Activated CD4-positive, alpha-beta T cell treated with anti-CD3 and anti-CD28 coated beads, Interleukin-2, amount 10 ng/mL, durations not matched to agents 24 days and 14 days (primary cell): ENCODE measurements around the gene SPACDR. TPM values are rescaled to one million over a fixed set of nuclear protein-coding genes. Genes with fewer than 3 reads are reported as not detected.
"Not testable (repeated sequence)": the region's sequence is repeated elsewhere in the genome, so short reads cannot be mapped to it uniquely, and the experiment has no call there.

Experiments used
- DNase-seq: peaks from one replicate; pipeline ENCODE4 v3.0.0; 2022
- H3K27ac Mint-ChIP-seq: one replicate; pipeline ENCODE4 v1.8.0; 2022; ENCODE audit warnings: mild to moderate bottlenecking, mixed read lengths
- H3K27me3 Mint-ChIP-seq: one replicate; pipeline ENCODE4 v1.8.0; 2022; ENCODE audit warnings: mixed read lengths
- H3K36me3 Mint-ChIP-seq: one replicate; pipeline ENCODE4 v1.8.0; 2022; ENCODE audit warnings: low read depth, mild to moderate bottlenecking, mixed read lengths
- H3K4me1 Mint-ChIP-seq: one replicate; pipeline ENCODE4 v1.8.0; 2021; ENCODE audit warnings: mixed read lengths
- H3K4me3 Mint-ChIP-seq: one replicate; pipeline ENCODE4 v1.8.0; 2022; ENCODE audit warnings: mild to moderate bottlenecking, moderate library complexity, mixed read lengths
- H3K9me3 Mint-ChIP-seq: one replicate; pipeline ENCODE4 v1.8.0; 2021; ENCODE audit warnings: mixed read lengths
- intact Hi-C: fragments of 100-400 bp; cut with micrococcal nuclease; formaldehyde crosslinking; loops from one replicate; pipeline ENCODE4 v1.15.1; 2023
- total RNA-seq: library from RNA; stranded (reverse); gene quantifications from 2 replicates; pipeline ENCODE4 v1.2.3, GENCODE V29; 2022

Gene SPACDR, protein sequence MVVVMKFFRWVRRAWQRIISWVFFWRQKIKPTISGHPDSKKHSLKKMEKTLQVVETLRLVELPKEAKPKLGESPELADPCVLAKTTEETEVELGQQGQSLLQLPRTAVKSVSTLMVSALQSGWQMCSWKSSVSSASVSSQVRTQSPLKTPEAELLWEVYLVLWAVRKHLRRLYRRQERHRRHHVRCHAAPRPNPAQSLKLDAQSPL
- 2.7 and 2.9 TPM in 2 replicates for total RNA-seq

DNA sequence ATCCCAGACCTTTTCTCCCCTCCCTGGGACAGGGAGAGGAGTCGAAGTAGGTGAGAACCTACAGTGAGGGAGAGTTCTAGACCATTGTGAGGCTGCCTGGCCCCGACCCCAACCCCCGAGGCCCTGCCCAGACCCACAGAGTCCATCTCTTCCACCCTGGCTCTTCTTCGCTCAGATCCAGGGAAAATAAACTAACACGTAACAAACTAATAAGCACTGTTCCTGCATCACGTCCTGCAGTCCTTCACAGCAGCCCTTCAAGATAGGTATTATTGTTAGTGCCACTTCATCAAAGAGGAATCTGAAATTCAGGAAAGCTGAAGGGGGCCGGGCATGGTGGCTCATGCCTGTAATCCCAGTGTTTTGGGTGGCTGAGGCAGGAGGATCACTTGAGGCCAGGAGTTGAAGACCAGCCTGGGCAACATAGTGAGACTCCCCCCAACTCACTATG, at the start of gene SPACDR:
TSS of gene SPACDR (minus strand) at position 51 of the 451 bp plus-strand sequence. CDS start 235 bp downstream, outside the sequence.
- no peaks in the 10 kb centered on the region for H3K27me3 Mint-ChIP-seq
- H3K36me3 Mint-ChIP-seq = peaks cover 39% of the 10 kb centered on the region
- no peak for DNase-seq
- no peaks in the 10 kb centered on the region for H3K9me3 Mint-ChIP-seq
- H3K4me1 Mint-ChIP-seq = peaks cover 4% of the 10 kb centered on the region
- no peak within 1 kb of the TSS for H3K27ac Mint-ChIP-seq
- intact Hi-C loops = no loop called here
- no peak within 1 kb of the TSS for H3K4me3 Mint-ChIP-seq

DNA sequence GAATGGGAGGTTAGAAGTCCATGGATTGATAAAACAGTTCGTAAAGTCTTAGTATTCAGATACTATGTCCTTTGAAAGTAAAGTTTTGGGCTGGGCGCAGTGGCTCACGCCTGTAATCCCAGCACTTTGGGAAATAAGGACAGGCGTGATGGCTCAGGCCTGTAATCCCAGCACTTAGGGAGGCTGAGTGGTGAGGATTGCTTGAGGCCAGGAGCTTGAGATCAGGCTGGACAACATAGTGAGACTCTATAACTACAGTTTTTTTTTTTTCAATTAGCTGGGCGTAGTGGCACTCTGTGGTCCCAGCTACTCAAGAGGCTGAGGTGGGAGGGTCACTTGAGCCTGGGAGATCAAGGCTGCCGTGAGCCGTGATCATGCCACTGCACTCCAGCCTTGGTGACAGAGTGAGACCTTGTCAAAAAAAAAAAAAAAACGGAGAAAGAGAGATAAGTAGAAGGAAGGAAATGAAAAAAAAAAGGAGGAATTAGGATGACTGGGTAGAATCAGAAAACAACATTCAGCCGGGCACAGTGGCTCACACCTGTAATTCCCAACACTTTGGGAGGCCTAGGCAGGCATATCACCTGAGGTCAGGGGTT, 49.3 kb upstream of the SPACDR start:
- no peaks in the 10 kb centered on the region for H3K9me3 Mint-ChIP-seq
- no peak overlapping the region for H3K4me3 Mint-ChIP-seq
- intact Hi-C loops = no loop called here
- DNase-seq = no peak
- H3K27me3 Mint-ChIP-seq = peaks cover 6% of the 10 kb centered on the region
- no peak overlapping the region for H3K27ac Mint-ChIP-seq
- peaks cover 20% of the 10 kb centered on the region for H3K4me1 Mint-ChIP-seq
- no peaks in the 10 kb centered on the region for H3K36me3 Mint-ChIP-seq

DNA sequence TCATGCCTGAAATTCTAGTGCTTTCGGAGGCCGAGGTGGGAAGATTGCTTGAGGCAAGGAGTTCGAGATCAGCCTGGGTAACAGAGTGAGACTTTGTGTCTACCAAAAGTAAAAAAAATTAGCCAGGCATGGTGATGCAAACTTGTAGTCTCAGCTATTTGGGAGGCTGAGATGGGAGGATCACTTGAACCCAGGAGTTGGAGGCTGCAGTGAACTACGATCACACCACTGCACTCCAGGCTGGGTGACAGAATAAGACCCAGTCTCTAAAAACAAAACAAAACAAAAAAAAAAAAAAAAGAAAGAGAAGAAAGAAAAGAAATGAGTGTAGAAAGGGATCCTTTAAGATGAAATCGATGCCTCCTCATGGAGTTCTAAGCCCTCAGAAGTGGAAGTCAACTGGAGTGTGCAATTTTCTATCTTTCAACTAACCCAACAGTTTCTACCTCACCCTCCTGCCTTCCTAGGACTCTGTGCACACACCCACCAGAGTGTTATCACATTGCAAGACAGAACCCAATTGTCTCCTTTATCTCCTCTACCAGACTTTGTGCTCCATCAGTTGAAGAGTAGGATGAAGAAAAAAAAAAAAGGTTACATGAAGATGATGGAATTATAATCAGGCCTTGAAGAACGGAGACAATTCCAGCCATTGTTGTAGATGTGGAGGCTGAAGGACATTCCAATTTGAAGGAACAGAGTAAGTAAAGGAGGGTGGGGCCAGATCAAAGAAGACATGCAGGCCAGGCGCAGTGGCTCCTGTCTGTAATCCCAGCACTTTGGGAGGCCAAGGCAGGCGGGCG, 46.6 kb upstream of the SPACDR start:
- intact Hi-C loops = no loop called here
- Mint-ChIP-seq H3K9me3 (no peaks in the 10 kb centered on the region), H3K27me3 (peaks cover 12% of the 10 kb centered on the region), H3K27ac (no peak overlapping the region), H3K4me3 (no peak overlapping the region), H3K4me1 (peaks cover 9% of the 10 kb centered on the region), H3K36me3 (no peaks in the 10 kb centered on the region)
- no peak for DNase-seq

DNA sequence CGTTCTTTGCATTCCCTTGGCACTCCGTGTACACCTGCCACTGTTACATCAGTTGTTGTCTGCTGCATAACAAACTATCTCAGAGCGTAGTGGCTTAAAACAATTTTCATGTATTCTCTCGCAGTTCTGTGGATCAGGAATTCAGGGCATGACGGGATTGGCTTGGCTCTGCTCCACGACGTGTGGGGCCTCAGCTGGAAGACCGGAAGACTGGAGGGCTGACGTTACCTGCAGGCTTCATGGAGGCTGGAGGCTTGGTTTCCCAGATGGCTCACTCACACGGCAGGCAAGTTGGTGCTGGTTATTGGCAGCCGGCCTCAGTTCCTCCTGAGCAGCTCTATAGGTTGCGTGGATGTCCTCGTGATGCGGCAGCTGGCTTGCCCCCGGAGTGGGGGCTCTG, 45.2 kb upstream of the SPACDR start:
- H3K36me3 Mint-ChIP-seq = no peaks in the 10 kb centered on the region
- peaks cover 2% of the 10 kb centered on the region for H3K4me1 Mint-ChIP-seq
- no peak overlapping the region for H3K4me3 Mint-ChIP-seq
- peaks cover 13% of the 10 kb centered on the region for H3K27me3 Mint-ChIP-seq
- H3K9me3 Mint-ChIP-seq = no peaks in the 10 kb centered on the region
- H3K27ac Mint-ChIP-seq = no peak overlapping the region
- intact Hi-C loops = no loop called here
- no peak for DNase-seq

DNA sequence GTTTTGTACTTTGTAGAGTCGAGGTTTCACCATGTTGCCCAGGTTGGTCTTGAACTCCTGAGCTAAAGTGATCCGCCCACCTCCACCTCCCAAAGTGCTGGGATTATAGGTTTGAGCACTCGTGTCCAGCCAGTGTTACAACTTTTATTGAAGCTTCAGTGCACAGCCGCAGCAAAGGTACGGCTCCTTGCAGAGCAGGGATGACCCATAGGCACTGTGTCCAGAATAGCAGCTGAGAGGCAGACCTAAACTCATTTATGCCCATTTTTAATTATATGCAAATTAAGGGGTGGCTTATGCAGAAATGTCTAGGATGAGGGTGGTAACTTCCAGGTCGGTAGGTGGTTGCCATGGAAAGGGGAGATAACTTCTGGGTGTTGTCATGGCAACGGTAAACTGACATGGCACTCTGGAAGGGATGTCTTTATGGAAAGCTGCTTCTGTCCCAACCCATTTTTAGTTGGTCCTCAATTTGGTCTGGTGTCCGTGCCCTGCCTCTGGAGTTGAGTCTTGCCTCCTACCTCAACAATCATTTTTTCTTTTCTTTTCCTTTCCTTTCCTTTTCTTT, 42.4 kb upstream of the SPACDR start:
- H3K36me3 Mint-ChIP-seq = no peaks in the 10 kb centered on the region
- DNase-seq = no peak
- H3K4me1 Mint-ChIP-seq = no peaks in the 10 kb centered on the region
- H3K27me3 Mint-ChIP-seq = peaks cover 13% of the 10 kb centered on the region
- intact Hi-C loops = no loop called here
- no peaks in the 10 kb centered on the region for H3K9me3 Mint-ChIP-seq
- no peak overlapping the region for H3K4me3 Mint-ChIP-seq
- H3K27ac Mint-ChIP-seq = no peak overlapping the region

DNA sequence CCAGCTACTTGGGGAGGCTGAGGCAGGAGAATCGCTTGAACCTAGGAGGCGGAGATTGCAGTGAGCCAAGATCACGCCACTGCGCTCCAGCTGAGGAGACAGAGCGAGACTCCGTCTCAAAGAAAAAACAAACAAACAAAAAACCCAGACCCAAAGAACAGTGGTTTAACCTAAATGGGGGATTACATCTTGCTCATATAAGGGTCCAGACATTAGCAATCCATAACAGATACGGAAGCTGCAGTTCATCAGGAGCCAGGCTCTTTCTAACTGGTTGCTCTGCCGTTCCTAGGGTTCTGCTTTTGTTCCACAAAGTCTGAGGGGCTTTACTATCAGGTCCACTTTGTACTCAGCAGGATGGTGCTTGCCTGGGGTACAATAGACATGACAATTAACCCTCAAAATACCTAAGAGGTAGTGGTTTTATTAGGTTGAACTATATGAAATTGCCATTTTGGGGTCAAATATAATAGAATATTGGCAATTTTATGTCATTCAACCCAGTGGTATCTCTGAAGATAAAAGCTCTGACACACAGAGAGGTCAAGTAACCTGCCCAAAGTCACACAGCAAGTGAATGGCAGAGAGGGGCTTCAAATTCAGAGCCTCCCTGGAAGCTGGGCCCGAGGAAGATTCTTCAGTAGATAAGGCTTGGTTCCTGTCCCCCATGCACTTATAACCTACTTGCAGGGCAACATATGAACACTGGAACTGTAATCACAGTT, 41.0 kb upstream of the SPACDR start:
- DNase-seq = no peak
- Mint-ChIP-seq H3K36me3 (no peaks in the 10 kb centered on the region), H3K4me3 (no peak overlapping the region), H3K27me3 (peaks cover 10% of the 10 kb centered on the region), H3K4me1 (no peaks in the 10 kb centered on the region), H3K9me3 (no peaks in the 10 kb centered on the region), H3K27ac (no peak overlapping the region)
- intact Hi-C loops = no loop called here

DNA sequence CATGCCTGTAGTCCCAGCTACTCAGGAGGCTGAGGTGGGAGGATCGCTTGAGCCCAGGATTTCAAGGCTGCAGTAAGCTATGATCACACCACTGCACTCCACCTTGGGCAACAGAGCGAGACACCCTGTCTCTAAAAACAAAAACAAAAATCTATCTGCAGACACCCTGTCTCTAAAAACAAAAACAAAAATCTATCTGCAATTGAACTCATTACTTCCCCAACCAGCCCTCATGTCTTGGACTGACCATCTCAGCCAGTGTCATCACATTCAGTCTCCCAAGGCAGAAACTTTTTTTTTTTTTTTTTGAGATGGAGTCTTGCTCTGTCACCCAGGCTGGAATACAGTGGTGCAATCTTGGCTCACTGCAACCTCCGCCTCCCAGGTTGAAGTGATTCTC, 40.0 kb upstream of the SPACDR start:
- H3K27ac Mint-ChIP-seq, DNase-seq, H3K9me3 Mint-ChIP-seq, H3K4me3 Mint-ChIP-seq, intact Hi-C loops, H3K36me3 Mint-ChIP-seq, H3K4me1 Mint-ChIP-seq, H3K27me3 Mint-ChIP-seq: not testable (repeated sequence)

DNA sequence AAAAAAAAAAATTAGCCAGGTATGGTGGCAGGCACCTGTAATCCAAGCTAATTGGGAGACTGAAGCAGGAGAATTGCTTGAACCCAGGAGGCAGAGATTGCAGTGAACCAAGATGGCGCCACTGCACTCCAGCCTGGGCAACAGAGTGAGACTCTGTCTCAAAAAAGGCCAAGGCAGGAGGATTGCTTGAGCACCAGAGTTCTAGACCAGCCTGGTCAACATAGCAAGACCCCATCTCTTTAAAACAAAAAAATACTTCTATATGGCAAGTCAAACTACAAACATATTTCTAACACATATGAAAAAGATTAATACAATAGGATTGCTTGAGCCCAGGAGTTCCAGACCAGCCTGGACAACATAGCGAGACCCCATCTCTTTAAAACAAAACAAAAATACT, 36.7 kb upstream of the SPACDR start:
- intact Hi-C loops, H3K9me3 Mint-ChIP-seq, H3K27me3 Mint-ChIP-seq, H3K36me3 Mint-ChIP-seq, H3K4me3 Mint-ChIP-seq, H3K27ac Mint-ChIP-seq, H3K4me1 Mint-ChIP-seq, DNase-seq: not testable (repeated sequence)

DNA sequence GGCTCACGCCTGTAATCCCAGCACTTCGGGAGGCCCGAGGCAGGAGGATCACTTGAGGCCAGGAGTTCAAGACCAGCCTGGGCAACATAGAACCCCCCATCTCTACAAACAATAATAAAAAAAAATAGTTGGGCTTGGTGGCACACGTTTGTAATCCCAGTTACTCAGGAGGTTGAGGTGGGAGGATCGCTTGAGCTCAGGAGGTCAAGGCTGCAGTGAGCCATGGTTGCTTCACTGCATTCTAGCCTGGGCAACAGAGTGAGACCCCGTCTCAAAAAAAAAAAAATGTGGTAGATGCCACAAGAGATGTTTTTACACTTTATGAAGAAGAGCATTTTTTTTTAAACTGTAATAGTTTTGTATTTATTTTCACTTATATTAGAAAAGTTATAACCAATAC, 32.4 kb upstream of the SPACDR start:
- H3K27ac Mint-ChIP-seq = no peak overlapping the region
- no peaks in the 10 kb centered on the region for H3K36me3 Mint-ChIP-seq
- intact Hi-C loops = no loop called here
- H3K9me3 Mint-ChIP-seq = no peaks in the 10 kb centered on the region
- DNase-seq = no peak
- peaks cover 8% of the 10 kb centered on the region for H3K4me1 Mint-ChIP-seq
- H3K4me3 Mint-ChIP-seq = no peak overlapping the region
- H3K27me3 Mint-ChIP-seq = peaks cover 16% of the 10 kb centered on the region

DNA sequence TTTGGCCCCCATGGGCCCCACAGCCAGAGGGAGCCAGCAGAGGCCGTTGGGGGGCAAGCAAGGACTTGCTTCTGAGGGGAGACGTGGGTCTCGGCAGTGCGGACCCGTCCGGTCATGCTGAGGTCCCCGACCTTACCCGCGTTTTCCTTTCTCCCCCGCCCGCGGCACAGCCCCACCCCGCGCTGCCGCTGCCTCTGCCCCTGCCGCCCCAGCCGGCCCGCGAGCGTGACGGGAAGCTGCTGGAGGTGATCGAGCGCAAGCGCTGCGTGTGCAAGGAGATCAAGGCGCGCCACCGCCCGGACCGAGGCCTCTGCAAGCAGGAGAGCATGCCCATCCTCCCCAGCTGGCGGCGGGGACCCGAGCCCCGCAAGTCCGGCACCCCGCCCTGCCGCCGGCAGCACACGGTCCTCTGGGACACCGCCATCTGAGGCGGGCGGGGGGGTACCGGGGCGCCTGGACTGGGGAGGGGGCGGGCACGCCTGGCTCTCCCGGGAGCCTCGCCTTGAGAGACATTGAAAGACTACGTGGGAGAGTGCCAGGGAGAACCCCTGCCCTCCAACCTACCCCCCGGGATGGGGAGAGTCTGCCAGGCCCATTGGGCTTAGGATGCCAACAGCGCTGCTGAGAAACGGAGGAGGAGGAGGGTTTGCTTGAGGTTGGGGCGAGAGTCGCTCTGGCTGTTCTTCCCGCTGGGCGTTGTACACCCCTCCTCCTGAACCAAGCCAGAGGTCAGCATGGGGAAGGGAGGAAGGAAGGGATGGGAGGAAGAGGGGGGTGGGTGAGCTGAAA, 29.6 kb upstream of the SPACDR start:
- H3K27me3 Mint-ChIP-seq = peaks cover 14% of the 10 kb centered on the region
- peaks cover 8% of the 10 kb centered on the region for H3K4me1 Mint-ChIP-seq
- no peaks in the 10 kb centered on the region for H3K9me3 Mint-ChIP-seq
- no peak overlapping the region for H3K27ac Mint-ChIP-seq
- DNase-seq = peak; percentile 89
- no peaks in the 10 kb centered on the region for H3K36me3 Mint-ChIP-seq
- intact Hi-C loops = no loop called here
- H3K4me3 Mint-ChIP-seq = peak overlapping the region; percentile 77

DNA sequence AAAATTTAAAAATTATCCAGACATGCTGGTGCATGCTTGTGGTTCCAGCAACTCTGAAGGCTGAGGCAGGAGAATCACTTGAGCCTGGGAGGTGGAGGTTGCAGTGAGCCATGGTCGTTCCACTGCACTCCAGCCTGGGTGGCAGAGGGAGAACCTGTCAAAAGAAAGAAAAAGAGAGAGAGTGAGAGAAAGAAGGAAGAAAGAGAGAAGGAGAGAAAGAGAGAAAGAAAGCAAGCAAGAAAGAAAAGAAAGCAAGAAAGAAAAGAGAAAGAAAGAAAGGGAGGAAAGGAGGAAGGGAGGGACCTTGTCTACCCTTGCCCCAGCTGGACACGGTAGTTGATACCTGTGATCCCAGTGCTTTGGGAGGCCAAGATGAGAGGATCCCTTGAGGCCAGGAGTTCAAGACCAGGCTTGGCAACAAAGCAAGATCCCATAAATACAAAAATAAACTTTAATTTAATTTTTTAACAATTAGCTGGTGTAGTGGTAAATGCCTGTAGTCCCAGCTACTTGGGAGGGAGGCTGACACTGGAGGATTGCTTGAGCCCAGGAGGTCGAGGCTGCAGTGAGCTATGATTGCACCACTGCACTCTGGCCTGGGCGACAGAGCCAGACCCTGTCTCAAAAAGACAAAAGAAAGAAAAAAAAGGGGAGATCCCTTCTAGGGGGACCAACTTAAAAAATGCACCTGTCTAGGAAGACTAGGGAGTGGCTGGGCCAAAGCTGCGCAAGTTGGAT, 28.8 kb upstream of the SPACDR start:
- H3K36me3 Mint-ChIP-seq = no peaks in the 10 kb centered on the region
- peaks cover 8% of the 10 kb centered on the region for H3K4me1 Mint-ChIP-seq
- H3K9me3 Mint-ChIP-seq = no peaks in the 10 kb centered on the region
- peak overlapping the region; percentile 60 for H3K27ac Mint-ChIP-seq
- intact Hi-C loops = no loop called here
- peaks cover 14% of the 10 kb centered on the region for H3K27me3 Mint-ChIP-seq
- DNase-seq = no peak
- H3K4me3 Mint-ChIP-seq = peak overlapping the region; percentile 77

DNA sequence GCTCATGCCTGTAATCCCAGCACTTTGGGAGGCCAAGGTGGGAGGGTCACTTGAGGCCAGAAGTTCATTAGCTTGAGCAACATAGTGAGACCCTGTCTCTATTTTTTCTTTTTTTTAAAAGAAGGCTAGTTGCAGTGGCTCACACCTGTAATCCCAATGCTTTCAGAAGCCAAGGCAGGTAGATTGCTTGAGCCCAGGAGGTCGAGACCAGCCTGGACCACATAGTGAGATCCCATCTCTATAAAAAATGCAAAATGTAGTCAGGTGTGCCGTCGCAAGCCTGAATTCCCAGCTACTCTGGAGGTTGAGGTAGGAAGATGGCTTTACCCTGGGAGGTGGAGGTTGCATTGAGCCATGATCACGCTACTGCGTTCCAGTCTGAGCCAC, 27.1 kb upstream of the SPACDR start:
- Mint-ChIP-seq H3K4me3 (no peak overlapping the region), H3K9me3 (no peaks in the 10 kb centered on the region), H3K27ac (peak overlapping the region; percentile 15), H3K27me3 (peaks cover 12% of the 10 kb centered on the region), H3K4me1 (peaks cover 8% of the 10 kb centered on the region), H3K36me3 (no peaks in the 10 kb centered on the region)
- no peak for DNase-seq
- intact Hi-C loops = no loop called here
